ENCODE measurements around the gene HMCN1.
"Not testable (repeated sequence)": the region's sequence is repeated elsewhere in the genome, so short reads cannot be mapped to it uniquely, and the experiment has no call there.

HMCN1 gene

GRCh38 chr1:186167096-186167668 is 433.0 kb downstream of the HMCN1 start:
- no peak for DNase-seq

- no peak for DNase-seq
Observed at GRCh38 chr1:186175588-186175987, 441.4 kb downstream of the HMCN1 start.

GRCh38 chr1:186178426-186179043 is 444.3 kb downstream of the HMCN1 start:
- DNase-seq, result no peak

GRCh38 chr1:186179231-186179630 is 445.0 kb downstream of the HMCN1 start:
- DNase-seq, result no peak

GRCh38 chr1:186183219-186183618 is 449.0 kb downstream of the HMCN1 start:
- DNase-seq, result peak; percentile 87

- DNase-seq, result no peak
Observed at GRCh38 chr1:186183970-186184628, 449.9 kb downstream of the HMCN1 start.

- DNase-seq, result not testable (repeated sequence)
Observed at GRCh38 chr1:186186251-186186650, 452.1 kb downstream of the HMCN1 start.

- no peak for DNase-seq
Observed at GRCh38 chr1:186187601-186188000, 453.4 kb downstream of the HMCN1 start.

- peak; percentile 62 for DNase-seq
Observed at GRCh38 chr1:186188004-186188539, 453.9 kb downstream of the HMCN1 start.

- no peak for DNase-seq
Observed at GRCh38 chr1:186188736-186189135, 454.5 kb downstream of the HMCN1 start.

GRCh38 chr1:186189156-186189555 is 455.0 kb downstream of the HMCN1 start:
- DNase-seq, result no peak

GRCh38 chr1:186191511-186191910 is 457.3 kb downstream of the HMCN1 start:
- DNase-seq, result no peak

- DNase-seq, result no peak
Observed at GRCh38 chr1:186193224-186193623, 459.0 kb downstream of the HMCN1 start.

- no peak for DNase-seq
Observed at GRCh38 chr1:186194107-186194756, 460.0 kb downstream of the HMCN1 start.

- DNase-seq, result no peak
Observed at GRCh38 chr1:186195377-186195931, 461.3 kb downstream of the HMCN1 start.

GRCh38 chr1:186202271-186202764 is 468.1 kb downstream of the HMCN1 start:
- no peak for DNase-seq

- no peak for DNase-seq
Observed at GRCh38 chr1:186202776-186203175, 468.6 kb downstream of the HMCN1 start.

- no peak for DNase-seq
Observed at GRCh38 chr1:186206048-186206570, 471.9 kb downstream of the HMCN1 start.

GRCh38 chr1:186207391-186208085 is 473.3 kb downstream of the HMCN1 start:
- no peak for DNase-seq

- DNase-seq, result no peak
Observed at GRCh38 chr1:186208405-186209129, 474.4 kb downstream of the HMCN1 start.

- DNase-seq, result no peak
Observed at GRCh38 chr1:186210258-186210657, 476.1 kb downstream of the HMCN1 start.
